ENCODE results near the gene ABCA4. TPM values are rescaled to one million over a fixed set of nuclear protein-coding genes. Genes with fewer than 3 reads are reported as not detected.

ABCA4 gene
- total RNA-seq, 2 donors from 2014 or later = 2.0 to 3.7 TPM

DNA sequence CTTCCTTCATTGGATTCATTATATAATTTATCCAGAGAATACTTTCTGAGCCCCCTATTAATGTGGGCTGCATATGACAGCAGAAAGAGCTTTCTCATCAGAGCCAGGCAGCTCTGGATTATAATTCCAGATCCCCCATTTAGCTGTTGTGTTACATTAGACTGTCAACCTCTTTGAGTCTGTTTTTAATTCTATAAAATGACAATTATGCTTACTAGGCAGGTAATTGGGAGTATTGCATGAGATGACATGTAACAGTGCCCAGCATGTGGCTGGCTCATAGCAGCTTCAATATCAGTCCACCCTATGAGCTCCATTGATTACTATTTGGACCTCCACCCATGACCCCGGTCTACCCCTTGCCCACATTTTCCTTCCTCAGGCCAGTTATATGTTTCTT is 49.6 kb downstream of the ABCA4 start:
- Histone ChIP-seq H3K27ac (no peak overlapping the region), H3K4me3 (no peak overlapping the region), H3K9me3 (no peaks in the 10 kb centered on the region), H3K4me1 (ENCODE audit: control insufficient read depth in 1 of 2, low read depth in 2 of 2) (peaks cover 3 to 6% of the 10 kb centered on the region in 2 donors), H3K36me3 (no peaks in the 10 kb centered on the region), H3K27me3 (replicated peaks; ENCODE audit: insufficient read depth) (no peaks in the 10 kb centered on the region)
- DNase-seq (ENCODE audit: low spot score) (no peak), ATAC-seq (ENCODE audit: insufficient number of reproducible peaks, low FRiP score, low read depth) (no peak)
- TF ChIP-seq, protein P1, sequence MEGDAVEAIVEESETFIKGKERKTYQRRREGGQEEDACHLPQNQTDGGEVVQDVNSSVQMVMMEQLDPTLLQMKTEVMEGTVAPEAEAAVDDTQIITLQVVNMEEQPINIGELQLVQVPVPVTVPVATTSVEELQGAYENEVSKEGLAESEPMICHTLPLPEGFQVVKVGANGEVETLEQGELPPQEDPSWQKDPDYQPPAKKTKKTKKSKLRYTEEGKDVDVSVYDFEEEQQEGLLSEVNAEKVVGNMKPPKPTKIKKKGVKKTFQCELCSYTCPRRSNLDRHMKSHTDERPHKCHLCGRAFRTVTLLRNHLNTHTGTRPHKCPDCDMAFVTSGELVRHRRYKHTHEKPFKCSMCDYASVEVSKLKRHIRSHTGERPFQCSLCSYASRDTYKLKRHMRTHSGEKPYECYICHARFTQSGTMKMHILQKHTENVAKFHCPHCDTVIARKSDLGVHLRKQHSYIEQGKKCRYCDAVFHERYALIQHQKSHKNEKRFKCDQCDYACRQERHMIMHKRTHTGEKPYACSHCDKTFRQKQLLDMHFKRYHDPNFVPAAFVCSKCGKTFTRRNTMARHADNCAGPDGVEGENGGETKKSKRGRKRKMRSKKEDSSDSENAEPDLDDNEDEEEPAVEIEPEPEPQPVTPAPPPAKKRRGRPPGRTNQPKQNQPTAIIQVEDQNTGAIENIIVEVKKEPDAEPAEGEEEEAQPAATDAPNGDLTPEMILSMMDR (IDR thresholded peaks at IDR 0.05) = no peak

DNA sequence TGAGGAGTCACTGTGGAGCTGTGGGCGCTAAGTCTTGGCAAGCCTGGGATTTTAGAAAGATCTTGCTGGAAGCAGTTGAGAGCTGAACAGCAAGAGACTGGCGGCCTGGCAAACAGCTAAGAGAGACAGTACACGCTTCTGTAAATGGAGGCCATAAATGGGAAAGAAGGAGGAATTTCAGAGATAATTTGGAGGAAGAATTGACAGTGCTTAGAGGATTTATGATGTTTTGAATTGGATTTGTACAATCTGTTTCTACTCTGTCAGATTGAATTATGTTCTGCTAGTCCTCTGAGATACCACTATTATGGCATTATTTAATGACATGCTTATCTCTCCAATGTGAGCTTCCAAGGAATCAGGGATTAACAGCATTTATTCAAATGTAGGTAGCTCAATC is 50.1 kb downstream of the ABCA4 start:
- Histone ChIP-seq H3K4me1 (ENCODE audit: control insufficient read depth in 1 of 2, low read depth in 2 of 2) (peaks cover 3 to 6% of the 10 kb centered on the region in 2 donors), H3K36me3 (no peaks in the 10 kb centered on the region), H3K4me3 (no peak overlapping the region), H3K9me3 (no peaks in the 10 kb centered on the region), H3K27ac (no peak overlapping the region), H3K27me3 (replicated peaks; ENCODE audit: insufficient read depth) (no peaks in the 10 kb centered on the region)
- DNase-seq (ENCODE audit: low spot score) (no peak), ATAC-seq (ENCODE audit: insufficient number of reproducible peaks, low FRiP score, low read depth) (no peak)
- TF ChIP-seq, protein P1 (IDR thresholded peaks at IDR 0.05) = no peak

DNA sequence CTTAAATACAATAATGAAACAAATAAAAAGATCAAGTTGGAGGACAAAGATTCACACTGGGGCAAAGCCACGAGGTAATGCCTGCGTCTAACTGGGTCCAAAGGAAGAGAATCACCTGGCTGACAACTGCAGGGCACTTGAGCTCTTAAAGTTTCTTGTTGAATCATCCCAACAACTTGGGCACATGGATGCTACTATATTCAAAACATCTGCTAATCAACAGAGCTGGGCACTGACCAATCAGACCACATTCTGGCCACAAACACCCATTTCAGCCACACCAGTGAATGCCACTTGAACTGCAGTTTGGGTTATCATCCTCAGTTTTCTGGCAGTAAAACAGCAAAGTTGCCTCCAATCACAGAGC is 51.0 kb downstream of the ABCA4 start:
- TF ChIP-seq, protein P1 (IDR thresholded peaks at IDR 0.05) = no peak
- no peaks in the 10 kb centered on the region for H3K36me3 ChIP-seq
- H3K4me3 ChIP-seq = no peak overlapping the region
- peaks cover 3 to 6% of the 10 kb centered on the region in 2 donors for H3K4me1 ChIP-seq (ENCODE audit: control insufficient read depth in 1 of 2, low read depth in 2 of 2)
- no peak overlapping the region for H3K27ac ChIP-seq
- H3K27me3 ChIP-seq (replicated peaks; ENCODE audit: insufficient read depth) = no peaks in the 10 kb centered on the region
- H3K9me3 ChIP-seq = no peaks in the 10 kb centered on the region
- no peak for ATAC-seq (ENCODE audit: insufficient number of reproducible peaks, low FRiP score, low read depth)
- DNase-seq (ENCODE audit: low spot score) = no peak

DNA sequence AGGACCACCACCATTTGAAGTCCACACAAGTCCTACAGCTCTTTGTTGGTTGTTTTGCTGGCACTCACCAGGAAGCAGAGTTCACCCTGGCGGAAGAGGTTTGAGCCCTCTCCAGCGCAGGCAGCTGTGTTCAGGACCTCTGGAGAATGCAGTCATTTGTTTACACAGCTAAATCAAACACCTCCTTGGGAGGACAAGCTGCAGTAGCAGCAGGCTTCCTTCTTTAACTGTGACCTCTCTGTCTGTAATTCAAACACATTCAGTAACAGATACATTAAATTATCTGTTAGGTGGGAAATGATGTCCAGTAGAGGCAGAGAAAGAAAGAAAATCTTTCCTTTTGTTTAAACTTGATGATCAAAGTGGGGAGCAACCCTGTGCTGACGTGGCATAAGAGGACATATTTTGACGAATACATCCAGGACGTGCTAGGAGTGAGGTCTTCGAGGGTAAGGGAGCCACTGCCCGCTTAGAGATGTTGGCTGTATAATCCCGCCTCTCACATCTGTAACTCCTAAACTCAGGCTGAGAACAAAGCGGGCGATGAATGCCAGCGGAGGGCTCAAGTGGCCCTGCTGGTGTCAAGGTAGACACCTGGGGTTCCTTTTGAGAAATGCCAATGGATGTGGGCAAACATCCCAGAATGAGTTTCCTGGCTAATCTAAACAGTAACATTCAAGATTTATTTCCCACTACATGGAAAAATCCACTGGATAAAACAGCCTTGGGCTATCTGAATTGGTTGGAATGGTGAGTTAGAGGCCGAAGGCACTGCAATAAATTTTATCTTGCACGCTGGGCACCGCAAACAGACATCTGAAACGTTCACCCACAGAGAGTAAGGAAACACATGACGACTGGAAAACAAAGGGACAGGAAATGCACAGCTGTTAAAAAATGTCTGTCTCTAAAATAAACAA is 51.7 kb downstream of the ABCA4 start:
- H3K4me3 ChIP-seq = no peak overlapping the region

More for the DNA sequence above, 51.7 kb downstream of the ABCA4 start:
- H3K27ac ChIP-seq = no peak overlapping the region
- TF ChIP-seq, protein P1 (IDR thresholded peaks at IDR 0.05) = no peak
- ATAC-seq (ENCODE audit: insufficient number of reproducible peaks, low FRiP score, low read depth) = no peak
- peaks cover 3 to 6% of the 10 kb centered on the region in 2 donors for H3K4me1 ChIP-seq (ENCODE audit: control insufficient read depth in 1 of 2, low read depth in 2 of 2)
- H3K9me3 ChIP-seq = no peaks in the 10 kb centered on the region
- no peak for DNase-seq (ENCODE audit: low spot score)
- H3K27me3 ChIP-seq (replicated peaks; ENCODE audit: insufficient read depth) = no peaks in the 10 kb centered on the region
- H3K36me3 ChIP-seq = no peaks in the 10 kb centered on the region

All from thoracic aorta (tissue), 2 donors.